Osteoblast (primary cell): ENCODE results near the gene RABL3. TPM values are rescaled to one million over a fixed set of nuclear protein-coding genes. Genes with fewer than 3 reads are reported as not detected.
"Not testable (repeated sequence)": the region's sequence is repeated elsewhere in the genome, so short reads cannot be mapped to it uniquely, and the experiment has no call there.

Source experiments
- DNase-seq: peaks from one replicate; pipeline ENCODE4 v3.0.0; 2011; ENCODE audit warnings: low spot score, mixed read lengths; ENCODE audit not compliant: insufficient read length; ENCODE audit errors: missing footprints
- H2AFZ ChIP-seq: 2 replicates; pipeline ENCODE4 v1.6.0; 2011; ENCODE audit warnings: mild to moderate bottlenecking, low read length
- H3K27ac ChIP-seq: 2 replicates; pipeline ENCODE4 v1.5.1; 2011; ENCODE audit warnings: mild to moderate bottlenecking, low read depth, low read length, moderate library complexity
- H3K27me3 ChIP-seq: 2 replicates; pipeline ENCODE4 v1.6.0; 2012; ENCODE audit warnings: mild to moderate bottlenecking, control low read depth, inconsistent platforms, low read length, moderate library complexity; ENCODE audit not compliant: insufficient read depth
- H3K36me3 ChIP-seq: 2 replicates; pipeline ENCODE4 v1.5.1; 2011; ENCODE audit warnings: mild to moderate bottlenecking, low read length, control low read depth, moderate library complexity; ENCODE audit not compliant: insufficient read depth
- H3K4me1 ChIP-seq: 2 replicates; pipeline ENCODE4 v1.5.1; 2011; ENCODE audit warnings: mild to moderate bottlenecking, low read length, control low read depth, moderate library complexity; ENCODE audit not compliant: insufficient read depth
- H3K4me2 ChIP-seq: 2 replicates; pipeline ENCODE4 v1.6.0; 2011; ENCODE audit warnings: mild to moderate bottlenecking, low read length; ENCODE audit not compliant: insufficient read depth
- H3K4me3 ChIP-seq: fragments of 200-600 bp; sonication (generic); 3 replicates; pipeline ENCODE4 v1.5.1; 2012; ENCODE audit warnings: mild to moderate bottlenecking, low read length, inconsistent platforms; ENCODE audit not compliant: insufficient read depth
- H3K79me2 ChIP-seq: 2 replicates; pipeline ENCODE4 v1.6.0; 2012; ENCODE audit warnings: mild to moderate bottlenecking, low read length, control low read depth, inconsistent platforms; ENCODE audit not compliant: insufficient read depth
- H3K9me3 ChIP-seq: 2 replicates; pipeline ENCODE4 v1.5.1; 2011; ENCODE audit warnings: low read depth, low read length, control low read depth
- H4K20me1 ChIP-seq: 2 replicates; pipeline ENCODE4 v1.6.0; 2012; ENCODE audit warnings: mild to moderate bottlenecking, low read length, control low read depth; ENCODE audit not compliant: insufficient read depth
- CTCF ChIP-seq: IDR thresholded peaks from 2 replicates; pipeline ENCODE4 v1.5.1; 2011; ENCODE audit warnings: mild to moderate bottlenecking, low read depth, low read length, moderate library complexity; ENCODE audit errors: extremely low read depth
- total RNA-seq: library from RNA; depleted of rRNA; stranded (reverse); fragments of >200 nt; gene quantifications from 2 replicates; pipeline ENCODE4 v1.2.3, GENCODE V29; 2012

Gene RABL3
- total RNA-seq, 1 donor = 15.2 TPM

GRCh38 chr3:120645083-120645845 lies 97.1 kb downstream of the RABL3 start:
- DNase-seq = peak; percentile 59
- no peaks in the 10 kb centered on the region for H3K9me3 ChIP-seq
- H3K27me3 ChIP-seq = no peaks in the 10 kb centered on the region
- peak overlapping the region; percentile 9 for H3K27ac ChIP-seq
- H3K4me1 ChIP-seq = peaks cover 32% of the 10 kb centered on the region
- no peak for TF ChIP-seq CTCF
- peak overlapping the region; percentile 74 for H2AFZ ChIP-seq
- no peaks in the 10 kb centered on the region for H3K36me3 ChIP-seq
- H3K4me2 ChIP-seq = no peak overlapping the region
- H3K4me3 ChIP-seq = no peak overlapping the region
- no peaks in the 10 kb centered on the region for H3K79me2 ChIP-seq
- H4K20me1 ChIP-seq = no peaks in the 10 kb centered on the region

GRCh38 chr3:120642368-120642948 lies 99.9 kb downstream of the RABL3 start:
- Histone ChIP-seq H3K4me1 (peaks cover 37% of the 10 kb centered on the region), H3K4me3 (no peak overlapping the region), H3K27me3 (no peaks in the 10 kb centered on the region), H3K79me2 (no peaks in the 10 kb centered on the region), H3K4me2 (peak overlapping the region; percentile 37), H2AFZ (peak overlapping the region; percentile 77), H3K27ac (peak overlapping the region; percentile 79), H3K36me3 (no peaks in the 10 kb centered on the region), H4K20me1 (no peaks in the 10 kb centered on the region), H3K9me3 (no peaks in the 10 kb centered on the region)
- peak; percentile 11 for TF ChIP-seq CTCF
- DNase-seq = peak; percentile 62

- H3K27me3 ChIP-seq = no peaks in the 10 kb centered on the region
- DNase-seq = no peak
- no peak overlapping the region for H3K4me3 ChIP-seq
- TF ChIP-seq CTCF = no peak
- H4K20me1 ChIP-seq = no peaks in the 10 kb centered on the region
- H3K9me3 ChIP-seq = no peaks in the 10 kb centered on the region
- no peaks in the 10 kb centered on the region for H3K79me2 ChIP-seq
- peak overlapping the region; percentile 79 for H3K27ac ChIP-seq
- H3K4me1 ChIP-seq = peaks cover 37% of the 10 kb centered on the region
- peak overlapping the region; percentile 37 for H3K4me2 ChIP-seq
- peak overlapping the region; percentile 76 for H2AFZ ChIP-seq
- no peaks in the 10 kb centered on the region for H3K36me3 ChIP-seq
These were observed 100.5 kb downstream of the RABL3 start for GRCh38 chr3:120641696-120642246.

- H3K4me1 ChIP-seq = peaks cover 33% of the 10 kb centered on the region
- H3K9me3 ChIP-seq = no peaks in the 10 kb centered on the region
- H2AFZ ChIP-seq = no peak overlapping the region
These were observed 102.1 kb downstream of the RABL3 start for GRCh38 chr3:120640231-120640630.

GRCh38 chr3:120638820-120639219 lies 103.5 kb downstream of the RABL3 start:
- not testable (repeated sequence) for H4K20me1 ChIP-seq, H3K4me2 ChIP-seq, H3K27ac ChIP-seq, H3K4me3 ChIP-seq, H3K27me3 ChIP-seq, H3K36me3 ChIP-seq, H3K9me3 ChIP-seq, H3K79me2 ChIP-seq, DNase-seq, H2AFZ ChIP-seq
- peaks cover 30% of the 10 kb centered on the region for H3K4me1 ChIP-seq

More at GRCh38 chr3:120640231-120640630, 102.1 kb downstream of the RABL3 start:
- Histone ChIP-seq H3K27me3 (no peaks in the 10 kb centered on the region), H3K36me3 (no peaks in the 10 kb centered on the region), H3K79me2 (no peaks in the 10 kb centered on the region), H3K4me2 (no peak overlapping the region), H4K20me1 (no peaks in the 10 kb centered on the region), H3K4me3 (no peak overlapping the region), H3K27ac (no peak overlapping the region)
- no peak for TF ChIP-seq CTCF
- DNase-seq = peak; percentile 9
